NCI-H2171 treated with DMSO at 0.1 percent for 48 hours (cell line): ENCODE data around the gene CTNND2.
A peak's percentile ranks its signal among the peaks of the same experiment; 100 is the strongest.
"Not testable (repeated sequence)": the region's sequence is repeated elsewhere in the genome, so short reads cannot be mapped to it uniquely, and the experiment has no call there.

Experiments
- DNase-seq: peaks from one replicate; lab custom pipeline; 2025; lab: John Stamatoyannopoulos, UW

The CTNND2 gene

DNA sequence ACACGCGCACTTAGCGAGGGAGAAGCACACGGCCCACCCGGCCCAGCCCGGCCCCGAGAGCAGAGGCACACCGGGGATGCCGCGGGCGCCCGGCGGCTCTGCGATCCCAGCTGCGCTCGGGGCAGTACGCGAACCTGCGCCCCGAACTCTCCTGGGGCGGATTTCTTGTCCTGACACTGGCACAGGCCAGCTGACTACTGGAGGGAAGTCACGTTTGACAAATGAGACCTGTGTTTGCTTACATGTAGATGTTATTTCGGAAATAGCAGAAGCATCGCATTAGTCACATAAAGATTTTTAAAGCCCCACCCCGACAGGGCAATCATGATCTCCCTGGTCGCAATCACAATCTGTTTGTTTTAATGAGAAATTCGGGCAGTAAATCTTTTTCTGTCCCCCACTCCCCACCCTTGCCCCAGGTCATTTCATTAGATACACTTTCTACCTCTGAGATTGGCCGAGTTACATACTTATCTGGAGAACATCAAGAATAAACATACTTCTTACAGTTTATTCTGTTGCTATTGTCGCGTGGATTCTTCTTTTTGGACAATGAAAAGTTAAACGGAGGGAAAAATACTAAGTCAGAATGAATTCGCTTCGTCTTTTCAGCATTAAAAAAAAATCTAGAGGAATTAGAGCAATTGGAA lies 518.9 kb downstream of the CTNND2 start:
- DNase-seq: peak; percentile 69

DNA sequence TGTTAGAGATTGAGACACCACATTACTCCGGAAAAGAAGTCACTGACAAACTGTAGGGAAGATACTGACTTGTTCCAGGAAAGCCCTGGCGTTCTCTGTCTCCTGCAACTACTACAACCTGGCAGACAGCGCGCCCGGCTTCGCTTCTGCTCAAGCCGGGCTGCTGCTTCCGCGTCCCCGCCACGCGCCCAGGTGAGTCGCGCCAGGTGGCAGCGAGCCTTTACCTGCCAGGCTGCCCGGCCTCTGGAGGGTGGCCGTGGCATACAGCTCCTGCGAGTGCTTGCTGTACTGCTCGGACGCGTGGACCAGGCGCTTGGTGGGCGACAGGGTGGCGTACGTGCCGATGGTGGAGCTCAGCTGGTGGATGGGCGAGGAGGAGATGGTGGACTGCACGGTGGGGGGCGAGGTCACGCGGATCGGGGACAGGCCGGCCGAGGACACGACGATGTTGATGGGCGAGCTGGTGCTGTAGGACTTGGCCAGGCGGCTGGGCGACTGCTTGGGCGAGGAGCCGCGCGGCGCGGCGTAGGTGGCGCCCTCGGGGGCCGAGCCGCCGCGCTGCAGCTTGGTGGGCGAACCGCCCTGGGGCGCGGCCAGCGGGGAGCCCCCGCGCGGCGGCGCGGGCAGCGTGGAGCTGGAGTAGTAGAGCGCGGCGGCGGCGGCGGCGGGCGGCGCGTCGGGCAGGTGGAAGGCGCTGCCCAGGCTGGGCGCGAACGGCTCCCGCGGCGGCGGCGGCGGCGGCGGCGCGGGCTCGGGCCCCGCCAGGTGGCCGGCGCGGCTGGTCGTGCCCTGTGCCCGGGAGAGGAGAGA lies 519.6 kb downstream of the CTNND2 start:
- DNase-seq: peak; percentile 70

DNA sequence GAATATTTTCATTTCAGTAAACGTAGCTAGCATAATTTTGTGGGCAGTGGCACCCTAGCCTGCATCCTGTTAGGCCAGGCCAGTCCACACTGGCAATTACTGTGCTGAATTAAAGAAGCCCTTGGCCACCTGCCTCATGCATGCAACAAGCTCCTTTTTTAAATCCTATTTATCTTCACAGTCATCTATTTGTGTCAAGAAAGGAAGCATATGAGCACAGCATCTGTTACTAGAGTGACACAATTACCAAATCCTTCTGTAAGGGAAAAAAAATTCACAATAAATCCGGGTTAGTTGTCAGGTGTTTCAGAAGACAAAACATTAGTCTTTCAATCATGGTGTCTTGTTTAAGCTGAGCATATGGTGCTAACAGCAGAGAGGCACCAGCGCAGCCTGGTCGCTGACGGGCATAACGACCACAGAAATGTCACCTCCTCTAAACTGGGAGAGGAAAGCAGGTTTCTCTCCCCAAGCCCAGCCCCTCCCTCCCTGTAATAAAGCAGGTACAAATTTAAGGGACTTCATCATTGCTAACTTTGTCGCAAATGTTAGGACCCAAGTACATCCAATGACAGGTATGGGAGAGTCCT lies 520.6 kb downstream of the CTNND2 start:
- peak; percentile 99 for DNase-seq

DNA sequence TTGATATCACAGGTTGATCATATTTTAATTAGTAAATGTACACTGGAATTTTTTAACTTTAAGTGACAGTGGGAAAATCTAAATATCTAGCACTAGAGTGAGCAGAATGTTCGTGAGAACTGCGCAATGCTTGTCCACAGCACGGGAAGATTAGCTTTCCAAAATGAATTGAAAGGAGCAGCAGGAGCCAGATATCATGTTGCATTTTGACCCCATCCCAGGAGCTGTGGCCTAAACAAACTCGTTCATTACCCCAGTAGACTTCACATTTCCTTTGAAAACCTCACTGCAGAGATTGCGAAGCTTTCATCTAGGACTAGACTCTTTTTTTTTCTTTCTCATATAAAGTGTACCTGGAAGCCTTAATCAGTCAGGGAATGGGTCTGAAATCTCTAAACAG lies 525.8 kb downstream of the CTNND2 start:
- DNase-seq: peak; percentile 60

DNA sequence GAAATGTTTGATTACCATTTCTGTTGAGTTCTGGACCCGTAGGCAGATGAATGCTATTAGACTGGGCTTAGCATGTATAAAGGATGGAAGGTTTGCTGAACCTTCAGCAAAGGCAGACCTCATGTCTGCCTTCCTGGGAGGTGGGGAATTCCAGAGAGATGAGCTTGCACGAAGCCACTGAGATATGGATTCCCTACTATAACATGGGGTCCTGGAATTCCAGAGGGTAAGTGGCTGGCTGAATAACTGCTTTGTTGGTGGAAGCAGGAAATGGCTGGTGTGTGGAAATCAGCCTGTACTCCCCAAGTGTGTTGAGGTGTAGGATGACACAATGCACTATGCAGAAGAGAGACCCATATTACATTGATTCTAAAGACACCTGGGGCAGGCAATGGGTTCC lies 526.4 kb downstream of the CTNND2 start:
- DNase-seq: no peak

DNA sequence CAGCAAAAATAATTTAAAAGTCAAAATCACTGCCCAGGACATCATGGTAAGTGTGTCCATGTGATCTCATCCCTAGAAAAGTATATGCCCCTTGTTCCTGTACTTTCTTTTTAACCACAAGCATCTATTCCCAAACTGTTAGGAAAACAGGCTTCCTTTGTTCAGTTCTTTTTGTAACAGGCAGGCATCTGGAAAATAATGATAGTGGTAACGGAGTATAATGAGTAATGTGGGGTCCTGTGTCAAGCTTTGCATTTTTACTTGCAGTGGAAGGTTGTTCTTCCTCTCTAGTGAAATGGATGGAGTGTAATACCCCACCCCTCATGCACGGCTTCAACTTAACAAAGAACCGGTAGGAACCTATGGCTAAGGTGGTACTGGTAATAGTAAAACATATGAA lies 532.1 kb downstream of the CTNND2 start:
- DNase-seq: no peak

DNA sequence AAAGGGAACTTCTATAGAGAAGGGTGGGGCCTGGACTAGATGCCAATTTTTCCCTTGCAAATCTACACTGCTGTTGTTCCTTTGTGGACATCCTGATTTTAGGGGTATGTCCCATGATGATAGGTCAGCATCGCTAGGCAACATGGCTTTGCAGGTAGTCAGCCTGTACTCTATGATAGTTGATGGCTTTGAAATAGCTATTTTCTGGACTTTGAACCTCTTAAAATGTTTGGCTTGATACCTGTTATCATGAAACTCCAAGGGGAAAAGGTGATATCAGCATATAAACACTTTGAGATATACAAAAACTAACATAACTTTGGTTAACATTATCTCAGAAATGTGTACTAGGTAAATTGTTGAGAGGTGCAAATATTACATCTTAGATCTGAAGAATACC lies 533.2 kb downstream of the CTNND2 start:
- DNase-seq: no peak

DNA sequence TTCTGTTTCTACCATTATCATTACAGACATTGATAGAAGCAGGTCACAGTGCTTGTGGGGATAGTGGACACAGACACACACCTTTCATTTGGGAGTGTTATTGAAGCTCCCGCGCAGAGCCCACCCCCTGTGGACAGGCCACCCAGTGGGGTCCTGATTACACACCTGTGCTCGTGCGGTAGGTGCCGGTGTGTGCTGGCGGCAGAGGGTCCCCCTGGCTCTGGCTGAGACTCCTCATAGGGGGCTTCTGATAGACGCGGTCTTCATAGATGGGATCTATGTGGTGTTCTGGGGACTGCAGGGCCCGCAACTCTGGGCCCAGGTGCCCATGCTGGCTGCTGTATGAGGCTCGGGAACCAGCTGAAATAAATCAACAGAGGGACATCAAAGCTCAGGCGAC lies 539.7 kb downstream of the CTNND2 start:
- DNase-seq: no peak

DNA sequence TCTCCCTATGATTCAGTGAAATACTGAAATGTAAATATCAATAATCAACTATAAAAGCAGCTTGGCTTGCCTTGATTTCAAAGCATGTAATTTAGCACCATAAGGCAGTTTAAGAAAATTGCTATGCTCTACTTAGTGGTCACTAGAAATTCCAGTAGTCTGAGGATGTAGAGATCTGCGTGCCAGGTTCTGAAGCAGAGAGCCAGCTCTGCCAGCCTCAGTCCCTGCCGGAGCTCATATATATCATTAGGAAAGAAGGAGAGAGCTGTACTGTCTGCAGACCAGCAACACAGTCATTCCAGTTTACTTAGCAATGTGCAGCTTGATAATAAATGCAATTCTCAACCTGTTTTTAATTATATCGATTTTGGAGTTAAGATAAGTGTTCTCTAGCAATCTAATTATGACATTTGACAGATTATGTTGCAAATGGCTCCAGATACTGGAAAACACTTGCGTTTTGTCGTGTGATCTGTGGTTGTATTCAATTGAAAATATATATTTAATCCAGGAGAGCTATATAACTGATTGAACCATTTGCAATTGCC lies 540.5 kb downstream of the CTNND2 start:
- no peak for DNase-seq

DNA sequence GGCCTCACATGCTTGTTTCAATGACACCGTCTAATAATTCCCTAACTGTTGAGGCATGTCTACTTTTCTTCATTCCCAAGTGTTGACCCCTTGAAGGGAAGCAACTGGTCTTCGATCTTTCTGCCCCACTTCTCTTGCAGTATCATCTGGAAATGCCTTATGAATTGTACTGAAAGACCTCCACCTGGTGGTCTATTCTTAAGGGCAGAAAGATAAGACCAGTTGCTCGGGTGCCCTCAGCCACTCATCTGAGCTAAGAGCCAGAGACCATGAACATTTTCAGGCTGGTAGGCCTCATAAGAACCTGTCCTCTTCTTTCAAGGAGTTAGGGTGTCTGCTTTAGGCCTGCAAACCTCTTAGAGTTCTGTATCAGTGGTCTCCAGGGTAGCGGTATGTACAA lies 542.5 kb downstream of the CTNND2 start:
- no peak for DNase-seq

DNA sequence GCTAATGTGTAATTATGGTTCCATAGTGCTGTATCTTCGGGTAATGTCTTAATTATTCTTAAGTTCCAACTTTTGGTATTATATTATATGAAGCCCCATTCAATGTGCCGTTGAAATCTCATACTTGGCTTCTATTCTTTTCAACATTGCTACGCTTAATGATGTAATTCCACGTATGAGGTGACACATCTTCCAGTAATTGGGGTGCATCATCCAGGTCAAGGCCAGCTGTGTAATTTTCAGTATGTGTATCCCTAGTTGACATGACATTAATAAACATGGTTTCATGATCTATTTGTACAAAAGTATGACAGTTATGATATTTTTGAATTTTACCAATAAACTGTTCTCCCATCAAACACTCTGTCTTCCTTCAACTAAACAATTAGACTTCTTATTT lies 546.3 kb downstream of the CTNND2 start:
- DNase-seq: no peak

DNA sequence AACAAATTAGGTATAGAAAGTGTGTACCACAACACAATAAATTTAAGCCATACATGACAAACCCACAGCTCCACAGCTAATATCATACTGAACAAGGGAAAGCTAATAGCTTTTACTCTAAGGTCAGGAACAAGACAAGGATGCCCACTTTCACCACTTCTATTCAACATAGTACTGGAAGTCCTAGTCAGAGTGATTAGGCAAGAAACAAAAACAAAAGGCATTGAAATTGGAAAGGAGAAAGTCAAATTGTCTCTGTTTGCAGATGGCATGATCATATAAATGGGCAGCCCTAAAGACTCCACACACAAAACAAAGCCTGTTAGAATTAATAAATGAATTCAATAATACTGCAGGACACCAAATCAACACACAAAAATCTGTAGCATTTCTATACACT lies 548.8 kb downstream of the CTNND2 start:
- DNase-seq: no peak

DNA sequence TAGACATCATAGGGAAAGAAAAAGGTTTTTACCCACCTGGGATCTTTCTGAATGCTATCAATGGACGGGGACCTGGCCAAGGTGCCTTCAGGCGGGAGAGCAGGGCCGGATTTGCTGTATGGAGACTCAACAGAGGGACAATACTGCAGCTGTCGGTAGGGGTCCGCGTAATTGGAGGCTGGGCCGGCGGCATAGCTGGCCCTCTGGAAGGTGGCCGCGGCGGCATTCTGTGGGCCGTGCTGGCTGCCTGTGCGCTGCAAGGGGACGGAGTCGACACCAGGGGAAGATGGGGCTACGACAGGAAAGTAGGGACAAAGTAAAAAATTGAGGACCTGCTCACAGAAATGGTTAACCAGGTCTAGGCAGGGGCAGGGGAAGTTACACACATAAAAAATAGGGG lies 557.9 kb downstream of the CTNND2 start:
- DNase-seq: no peak

DNA sequence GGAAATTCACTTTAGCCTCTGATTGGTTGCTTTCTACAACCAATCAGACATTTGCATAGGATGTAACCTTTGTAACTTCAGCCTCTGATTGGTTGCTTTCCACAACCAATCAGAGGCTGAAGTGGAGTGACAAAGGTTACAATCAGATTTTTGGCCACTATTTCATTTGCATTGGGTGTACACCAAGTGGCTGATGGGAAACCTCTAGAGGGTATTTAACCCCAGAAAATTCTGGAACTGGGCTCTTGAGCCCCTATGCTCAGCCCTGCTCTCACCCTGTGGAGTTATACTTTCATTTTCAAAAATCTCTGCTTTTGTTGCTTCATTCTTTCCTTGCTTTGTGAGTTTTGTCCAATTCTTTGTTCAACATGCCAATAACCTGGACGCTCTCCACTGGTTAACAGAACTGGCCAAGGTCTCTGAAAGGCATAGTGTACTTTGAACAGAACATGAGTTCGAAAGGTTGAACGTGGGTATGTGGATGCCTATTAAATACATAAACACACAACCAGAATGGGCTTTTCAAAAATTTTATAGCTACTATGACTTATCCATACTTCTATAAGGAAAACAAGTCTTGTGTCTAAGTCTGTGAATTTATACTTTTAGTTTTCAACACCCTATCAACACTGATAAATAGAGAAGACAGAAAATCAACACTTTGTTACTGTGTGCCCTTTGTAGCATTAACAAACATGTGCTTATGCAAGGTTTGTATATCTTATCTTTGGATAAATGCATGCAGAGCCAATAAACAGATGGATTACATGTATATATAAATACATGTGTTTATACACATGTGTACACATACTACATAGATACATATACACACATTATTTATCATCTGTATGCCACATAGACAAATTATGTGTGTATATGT lies 568.1 kb downstream of the CTNND2 start:
- no peak for DNase-seq

DNA sequence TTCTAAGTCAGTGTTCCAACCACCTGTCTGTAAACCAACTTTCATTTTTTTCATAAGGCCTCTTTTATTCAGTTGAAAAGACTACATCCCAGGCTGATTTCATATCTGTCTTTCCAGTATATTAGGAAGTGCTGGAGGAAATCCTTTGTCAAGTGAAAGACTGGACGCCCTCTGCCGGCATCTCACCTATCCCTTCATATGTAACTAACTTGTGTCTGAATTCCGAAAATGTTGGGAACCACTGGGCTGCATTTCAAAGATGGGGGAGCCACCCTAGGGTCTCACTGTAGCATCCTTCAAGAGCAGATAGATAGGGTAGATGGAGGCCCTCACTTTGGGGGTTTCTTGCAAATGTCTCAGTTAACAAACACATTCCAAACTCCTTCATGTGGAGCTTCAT lies 569.8 kb downstream of the CTNND2 start:
- DNase-seq: no peak

DNA sequence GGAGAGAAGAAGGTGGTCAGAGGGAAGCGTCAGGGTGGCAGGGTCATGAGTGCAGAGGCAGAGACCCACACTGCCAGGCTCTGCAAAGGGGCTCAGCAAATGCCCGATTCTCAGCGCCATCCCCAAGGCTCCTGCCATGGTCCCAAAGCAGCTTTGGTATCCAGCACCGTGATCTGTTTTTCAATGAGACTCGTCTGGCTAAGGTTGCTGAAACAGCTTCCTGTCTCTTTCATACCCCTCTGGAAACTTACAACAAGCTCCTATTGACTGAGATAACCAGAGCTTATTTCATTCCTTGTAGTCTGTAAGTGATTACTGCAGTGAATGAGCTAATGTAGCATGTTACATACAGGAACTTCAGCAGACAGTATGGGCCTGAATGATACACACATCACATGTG lies 574.6 kb downstream of the CTNND2 start:
- DNase-seq: no peak

DNA sequence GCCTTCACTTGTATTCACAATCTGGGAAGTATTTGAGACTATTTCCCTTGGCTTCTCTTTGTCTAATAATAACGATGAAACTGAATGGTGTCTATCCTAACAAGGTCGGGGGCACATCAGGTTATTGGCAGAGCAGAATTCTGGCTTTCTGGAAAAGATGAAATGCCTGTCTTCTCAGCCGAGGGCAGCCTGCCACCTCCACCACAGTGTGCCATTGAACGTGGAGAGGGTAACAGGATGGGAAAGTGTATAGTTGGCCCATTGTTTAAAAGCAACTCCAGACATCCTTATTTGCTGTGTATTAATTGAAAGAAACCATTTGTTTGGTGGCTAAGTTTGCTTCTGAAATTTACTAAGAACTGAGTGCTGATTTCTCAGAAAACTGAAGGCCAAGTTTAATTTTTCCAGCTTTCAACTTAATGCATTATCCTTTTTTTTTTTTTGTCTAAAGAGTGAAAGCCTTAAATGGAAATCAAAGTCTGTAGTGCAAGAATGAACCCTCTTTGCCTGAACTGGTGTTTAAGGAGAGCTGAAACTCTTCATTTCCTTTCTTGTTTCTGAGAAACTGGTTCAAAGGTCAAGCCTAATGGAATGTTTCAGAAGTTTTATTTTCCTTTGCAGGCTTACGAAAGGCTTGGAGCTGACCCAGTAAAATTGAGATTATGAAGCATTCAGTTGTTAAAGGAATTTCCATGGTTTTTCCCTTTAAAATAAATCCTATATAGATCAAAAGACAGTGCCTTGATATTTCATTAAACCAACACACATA lies 579.5 kb downstream of the CTNND2 start:
- DNase-seq: no peak

DNA sequence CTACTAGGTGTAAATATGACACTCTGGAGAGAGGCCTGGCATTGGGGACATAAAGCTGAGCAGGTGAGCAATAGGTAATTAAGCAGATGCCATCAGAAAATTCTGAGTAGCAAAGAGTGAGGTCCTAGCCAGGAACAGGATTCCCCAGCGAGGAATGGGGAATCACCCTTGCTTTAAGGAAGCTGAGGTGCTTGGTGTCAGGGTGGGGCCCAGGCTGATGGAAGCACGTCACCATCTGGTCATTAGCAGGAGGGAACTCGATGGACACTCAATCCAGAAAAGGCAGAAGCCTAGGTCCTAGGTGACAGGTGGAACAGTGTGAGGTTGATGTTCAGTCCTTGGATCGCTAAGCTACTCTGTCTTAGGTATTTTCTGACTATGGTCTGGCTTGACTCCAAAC lies 580.5 kb downstream of the CTNND2 start:
- DNase-seq: no peak

DNA sequence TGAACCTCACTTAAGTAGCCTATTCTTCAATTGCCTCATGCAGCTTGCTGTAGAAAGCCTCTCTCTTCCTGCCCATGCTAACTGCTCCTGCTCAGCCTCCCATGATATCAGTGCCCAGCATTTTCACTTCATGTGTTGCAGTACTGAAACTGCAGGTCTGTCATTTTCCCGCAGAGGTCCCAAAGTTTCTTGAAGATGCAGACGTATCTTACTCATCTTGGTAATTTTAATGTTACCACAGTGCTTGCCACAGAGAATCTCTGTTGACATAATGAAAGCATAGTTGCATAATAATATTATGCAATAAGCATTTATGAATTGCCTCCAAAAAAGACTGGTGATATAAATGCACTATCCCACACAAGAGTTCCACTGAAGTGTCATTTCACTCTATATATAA lies 582.1 kb downstream of the CTNND2 start:
- no peak for DNase-seq

DNA sequence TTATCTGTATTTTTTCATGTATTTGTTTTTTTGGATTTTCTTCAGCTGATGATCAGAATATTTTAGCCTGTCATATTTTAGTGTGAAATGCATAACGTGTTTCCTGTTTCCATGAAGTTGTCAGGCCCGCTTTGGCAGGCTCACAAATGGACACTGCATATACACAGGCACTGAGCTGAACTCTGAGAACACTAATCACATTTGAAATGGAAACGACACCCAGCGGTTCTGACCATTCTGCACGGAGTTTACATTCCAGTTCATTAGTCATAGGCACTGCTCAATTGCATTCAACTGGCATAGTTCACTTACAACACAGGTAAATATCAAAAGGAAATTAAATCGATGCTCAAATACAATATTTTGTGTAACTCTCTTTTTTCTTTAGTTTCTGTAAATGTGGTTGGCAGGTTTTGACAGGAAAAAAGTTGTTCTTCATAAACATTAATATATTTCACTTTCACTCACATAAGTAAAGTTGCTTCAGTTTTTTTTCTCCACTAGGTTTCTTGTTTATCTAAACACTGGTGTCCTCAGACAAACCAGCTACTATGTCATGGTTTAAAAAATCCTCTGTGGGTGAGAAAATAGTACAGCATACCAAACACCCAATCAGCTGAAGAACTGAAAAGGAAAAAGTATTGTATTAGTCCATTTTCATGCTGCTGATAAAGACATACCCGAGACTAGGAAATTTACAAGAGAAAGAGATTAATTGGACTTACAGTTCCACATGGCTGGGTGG lies 584.2 kb downstream of the CTNND2 start:
- DNase-seq: no peak

DNA sequence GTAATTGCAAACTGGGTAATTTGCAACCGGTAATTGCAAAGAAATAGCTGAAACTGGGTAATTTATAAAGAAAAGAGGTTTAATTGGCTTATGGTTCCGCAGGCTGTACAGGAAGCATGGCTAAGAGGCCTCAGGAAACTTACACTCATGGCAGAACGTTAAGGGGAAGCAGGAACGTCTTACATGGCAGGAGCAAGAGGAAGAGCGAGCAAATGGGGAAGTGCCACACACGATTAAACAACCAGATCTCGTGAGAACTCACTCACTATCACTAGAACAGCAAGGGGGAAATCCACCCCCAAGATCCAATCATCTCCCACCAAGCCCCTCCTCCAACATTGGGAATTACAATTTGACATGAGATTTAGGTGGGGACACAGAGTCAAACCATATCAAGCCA lies 590.6 kb downstream of the CTNND2 start:
- DNase-seq: not testable (repeated sequence)
